OCI-LY3 (cell line): Measurements from ENCODE around the gene GPR42.

Experiments used
- H2AFZ ChIP-seq: fragments of 200-600, 300-600 bp; shearing (Covaris generic); 2 replicates; pipeline ENCODE4 v1.6.0; 2014; ENCODE audit warnings: antibody characterized with exemption, low read depth, low read length
- H3K27ac ChIP-seq: fragments of 200-600, 300-600 bp; sonication (generic); 2 replicates; pipeline ENCODE4 v1.5.1; 2014; ENCODE audit warnings: mild to moderate bottlenecking, low read length, moderate library complexity, mixed read lengths
- H3K27me3 ChIP-seq: fragments of 200-600, 300-600 bp; sonication (generic); 2 replicates; pipeline ENCODE4 v1.6.1; 2014; ENCODE audit warnings: low read depth, low read length, mixed read lengths
- H3K36me3 ChIP-seq: fragments of 200-600, 300-600 bp; sonication (generic); replicated peaks from 2 replicates; pipeline ENCODE3; 2014; ENCODE audit warnings: low read depth, low read length, mixed read lengths
- H3K4me1 ChIP-seq: fragments of 300-600, 200-600 bp; sonication (generic); 2 replicates; pipeline ENCODE4 v1.6.1; 2014; ENCODE audit warnings: low read length, mixed read lengths
- H3K4me2 ChIP-seq: fragments of 200-600, 300-600 bp; sonication (generic); 2 replicates; pipeline ENCODE4 v1.6.1; 2014; ENCODE audit warnings: low read length, mixed read lengths
- H3K4me3 ChIP-seq: fragments of 300-600, 200-600 bp; sonication (generic); 2 replicates; pipeline ENCODE4 v1.5.1; 2014; ENCODE audit warnings: antibody characterized with exemption, mild to moderate bottlenecking, low read length, moderate library complexity
- H3K79me2 ChIP-seq: fragments of 300-600, 200-600 bp; shearing (Covaris generic); 2 replicates; pipeline ENCODE4 v1.6.1; 2014; ENCODE audit warnings: mild to moderate bottlenecking, low read length, mixed read lengths
- H3K9ac ChIP-seq: fragments of 300-600, 200-600 bp; shearing (Covaris generic); 2 replicates; pipeline ENCODE4 v1.6.0; 2014; ENCODE audit warnings: mild to moderate bottlenecking, low read length, moderate library complexity
- H3K9me3 ChIP-seq: fragments of 200-600, 300-600 bp; shearing (Covaris generic); 2 replicates; pipeline ENCODE4 v1.6.1; 2014; ENCODE audit warnings: low read length, mixed read lengths; ENCODE audit not compliant: insufficient read depth
- H4K20me1 ChIP-seq: fragments of 200-600, 300-600 bp; sonication (generic); 2 replicates; pipeline ENCODE4 v1.6.1; 2016; ENCODE audit warnings: low read length, mixed read lengths; ENCODE audit not compliant: insufficient read depth
- CTCF ChIP-seq: fragments of 200-600, 300-600 bp; sonication (generic); IDR thresholded peaks from 2 replicates; pipeline ENCODE4 v1.5.1; 2014; ENCODE audit warnings: antibody characterized with exemption, low read length, low read depth
- EZH2phosphoT487 ChIP-seq: fragments of 200-600 bp; shearing (Covaris generic); IDR thresholded peaks from 2 replicates; pipeline ENCODE4 v1.6.1; 2018; ENCODE audit warnings: antibody characterized with exemption, mixed run types, low read depth

The GPR42 gene

DNA sequence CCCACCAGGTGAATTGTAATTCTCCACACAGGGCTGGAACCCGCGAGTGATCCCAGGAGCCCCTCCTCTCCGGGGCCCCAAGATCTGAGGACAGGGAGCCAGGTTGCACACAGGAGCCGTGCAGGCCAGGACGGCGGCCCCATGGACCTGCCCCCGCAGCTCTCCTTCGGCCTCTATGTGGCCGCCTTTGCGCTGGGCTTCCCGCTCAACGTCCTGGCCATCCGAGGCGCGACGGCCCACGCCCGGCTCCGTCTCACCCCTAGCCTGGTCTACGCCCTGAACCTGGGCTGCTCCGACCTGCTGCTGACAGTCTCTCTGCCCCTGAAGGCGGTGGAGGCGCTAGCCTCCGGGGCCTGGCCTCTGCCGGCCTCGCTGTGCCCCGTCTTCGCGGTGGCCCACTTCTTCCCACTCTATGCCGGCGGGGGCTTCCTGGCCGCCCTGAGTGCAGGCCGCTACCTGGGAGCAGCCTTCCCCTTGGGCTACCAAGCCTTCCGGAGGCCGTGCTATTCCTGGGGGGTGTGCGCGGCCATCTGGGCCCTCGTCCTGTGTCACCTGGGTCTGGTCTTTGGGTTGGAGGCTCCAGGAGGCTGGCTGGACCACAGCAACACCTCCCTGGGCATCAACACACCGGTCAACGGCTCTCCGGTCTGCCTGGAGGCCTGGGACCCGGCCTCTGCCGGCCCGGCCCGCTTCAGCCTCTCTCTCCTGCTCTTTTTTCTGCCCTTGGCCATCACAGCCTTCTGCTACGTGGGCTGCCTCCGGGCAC, 19.3 kb upstream of the GPR42 start:
- H3K9ac ChIP-seq, result no peak overlapping the region
- H3K79me2 ChIP-seq, result no peaks in the 10 kb centered on the region
- peaks cover 23% of the 10 kb centered on the region for H3K36me3 ChIP-seq
- TF ChIP-seq CTCF (no peak), EZH2phosphoT487 (no peak)
- no peak overlapping the region for H3K4me3 ChIP-seq
- H3K9me3 ChIP-seq, result no peaks in the 10 kb centered on the region
- no peak overlapping the region for H2AFZ ChIP-seq
- peaks cover 53% of the 10 kb centered on the region for H3K4me1 ChIP-seq
- H3K27ac ChIP-seq, result no peak overlapping the region
- no peaks in the 10 kb centered on the region for H3K27me3 ChIP-seq
- H4K20me1 ChIP-seq, result no peaks in the 10 kb centered on the region
- H3K4me2 ChIP-seq, result no peak overlapping the region

GRCh38 chr19:35352177-35352447, 18.8 kb upstream of the GPR42 start:
- Histone ChIP-seq H3K9me3 (no peaks in the 10 kb centered on the region), H3K9ac (no peak overlapping the region), H3K27ac (no peak overlapping the region), H4K20me1 (no peaks in the 10 kb centered on the region), H3K4me1 (peaks cover 48% of the 10 kb centered on the region), H3K4me2 (peak overlapping the region; percentile 66), H3K79me2 (no peaks in the 10 kb centered on the region), H3K27me3 (0 out of 2 replicates have a peak, but pooled peaks cover under 1% of the 10 kb centered on the region), H3K36me3 (peaks cover 19% of the 10 kb centered on the region), H3K4me3 (no peak overlapping the region; the same call in 1 of the 2 replicates), H2AFZ (no peak overlapping the region)
- TF ChIP-seq CTCF, result no peak
- no peak for TF ChIP-seq EZH2phosphoT487

- peak; percentile 95 for TF ChIP-seq CTCF
- no peak for TF ChIP-seq EZH2phosphoT487
- Histone ChIP-seq H3K36me3 (peaks cover 18% of the 10 kb centered on the region), H3K4me1 (peaks cover 44% of the 10 kb centered on the region), H3K27me3 (0 out of 2 replicates have a peak, but pooled peaks cover 6% of the 10 kb centered on the region), H3K27ac (no peak overlapping the region), H3K9ac (peak overlapping the region; percentile 37; the same call in 1 of the 2 replicates), H2AFZ (peak overlapping the region; percentile 78), H3K9me3 (no peaks in the 10 kb centered on the region), H3K79me2 (no peaks in the 10 kb centered on the region), H3K4me3 (peak overlapping the region; percentile 49), H4K20me1 (no peaks in the 10 kb centered on the region), H3K4me2 (peak overlapping the region; percentile 66)
Measured at GRCh38 chr19:35352448-35353304, 18.2 kb upstream of the GPR42 start.

DNA sequence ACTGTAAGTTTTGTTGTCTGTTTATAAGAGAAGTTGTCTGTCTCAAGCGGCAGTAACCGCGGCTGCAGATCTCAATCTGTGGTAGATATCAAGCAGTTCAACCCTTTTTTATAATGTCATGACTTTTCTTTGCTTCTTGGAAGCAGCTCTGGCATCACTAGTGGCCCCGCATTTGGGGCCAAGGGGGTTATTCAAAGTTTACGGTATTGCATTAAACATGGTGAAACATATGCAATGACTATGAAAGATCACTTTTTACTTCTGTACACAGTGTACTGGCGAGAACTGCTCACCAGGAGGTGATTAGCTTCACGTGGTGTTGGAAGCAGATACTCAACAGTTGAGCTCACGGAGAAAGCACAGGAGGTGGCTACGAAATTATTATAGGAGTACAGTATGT, 17.2 kb upstream of the GPR42 start:
- Histone ChIP-seq H3K9me3 (no peaks in the 10 kb centered on the region), H3K27ac (no peak overlapping the region), H3K27me3 (0 out of 2 replicates have a peak, but pooled peaks cover 11% of the 10 kb centered on the region), H3K4me2 (no peak overlapping the region), H4K20me1 (no peaks in the 10 kb centered on the region), H3K4me3 (no peak overlapping the region), H3K4me1 (peaks cover 34% of the 10 kb centered on the region), H3K36me3 (peaks cover 10% of the 10 kb centered on the region), H3K9ac (no peak overlapping the region), H2AFZ (no peak overlapping the region), H3K79me2 (no peaks in the 10 kb centered on the region)
- TF ChIP-seq EZH2phosphoT487 (no peak), CTCF (no peak)
